ENCODE measurements around the gene WWOX.

WWOX gene

DNA sequence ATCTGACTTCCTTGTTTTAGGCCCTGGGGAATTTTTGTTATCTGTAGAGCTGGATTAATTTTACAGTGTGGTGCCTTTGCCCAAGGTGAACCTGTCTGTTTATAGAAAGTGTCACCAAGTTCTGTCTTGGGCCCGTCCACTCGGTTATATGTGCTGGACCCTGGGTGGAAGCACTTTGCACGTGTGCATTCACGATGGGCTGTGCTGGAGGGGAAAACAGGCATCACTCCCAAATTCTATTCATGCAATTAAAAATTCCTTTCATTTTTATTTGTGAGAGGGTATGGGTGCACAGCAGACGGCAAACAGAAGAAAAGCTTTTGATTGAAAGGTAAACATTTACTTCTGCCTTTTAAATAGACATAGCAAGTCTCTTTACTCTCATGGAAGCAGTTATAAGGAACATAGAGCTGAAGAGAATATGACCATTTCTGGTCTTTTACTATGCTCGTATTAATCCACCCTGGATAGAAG is 101.2 kb downstream of the WWOX start:
- Histone ChIP-seq H3K9me3 (no peaks in the 10 kb centered on the region), H3K27ac (no peak overlapping the region), H3K36me3 (no peaks in the 10 kb centered on the region), H3K27me3 (no peaks in the 10 kb centered on the region), H3K4me3 (no peak overlapping the region), H3K4me1 (no peaks in the 10 kb centered on the region)
- intact Hi-C loops (cut with DNase I; ENCODE audit: low total_unique reads), result no loop called here
- no peak for DNase-seq
- TF ChIP-seq, protein P1, sequence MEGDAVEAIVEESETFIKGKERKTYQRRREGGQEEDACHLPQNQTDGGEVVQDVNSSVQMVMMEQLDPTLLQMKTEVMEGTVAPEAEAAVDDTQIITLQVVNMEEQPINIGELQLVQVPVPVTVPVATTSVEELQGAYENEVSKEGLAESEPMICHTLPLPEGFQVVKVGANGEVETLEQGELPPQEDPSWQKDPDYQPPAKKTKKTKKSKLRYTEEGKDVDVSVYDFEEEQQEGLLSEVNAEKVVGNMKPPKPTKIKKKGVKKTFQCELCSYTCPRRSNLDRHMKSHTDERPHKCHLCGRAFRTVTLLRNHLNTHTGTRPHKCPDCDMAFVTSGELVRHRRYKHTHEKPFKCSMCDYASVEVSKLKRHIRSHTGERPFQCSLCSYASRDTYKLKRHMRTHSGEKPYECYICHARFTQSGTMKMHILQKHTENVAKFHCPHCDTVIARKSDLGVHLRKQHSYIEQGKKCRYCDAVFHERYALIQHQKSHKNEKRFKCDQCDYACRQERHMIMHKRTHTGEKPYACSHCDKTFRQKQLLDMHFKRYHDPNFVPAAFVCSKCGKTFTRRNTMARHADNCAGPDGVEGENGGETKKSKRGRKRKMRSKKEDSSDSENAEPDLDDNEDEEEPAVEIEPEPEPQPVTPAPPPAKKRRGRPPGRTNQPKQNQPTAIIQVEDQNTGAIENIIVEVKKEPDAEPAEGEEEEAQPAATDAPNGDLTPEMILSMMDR (IDR thresholded peaks at IDR 0.05), result no peak

GRCh38 chr16:78205506-78205905 is 106.1 kb downstream of the WWOX start:
- intact Hi-C loops (cut with DNase I; ENCODE audit: low total_unique reads), result no loop called here
- Histone ChIP-seq H3K9me3 (no peaks in the 10 kb centered on the region), H3K27me3 (no peaks in the 10 kb centered on the region), H3K4me3 (no peak overlapping the region), H3K36me3 (no peaks in the 10 kb centered on the region), H3K27ac (no peak overlapping the region), H3K4me1 (peaks cover 0 to 9% (median 0%) of the 10 kb centered on the region in 4 donors)
- no peak for DNase-seq
- TF ChIP-seq, protein P1 (IDR thresholded peaks at IDR 0.05), result no peak

- TF ChIP-seq, protein P1 (IDR thresholded peaks at IDR 0.05), result no peak
- H3K27ac ChIP-seq, result no peak overlapping the region
- H3K36me3 ChIP-seq, result no peaks in the 10 kb centered on the region
- intact Hi-C loops (cut with DNase I; ENCODE audit: low total_unique reads), result no loop called here
- no peaks in the 10 kb centered on the region for H3K27me3 ChIP-seq
- H3K9me3 ChIP-seq, result no peaks in the 10 kb centered on the region
- H3K4me1 ChIP-seq, result peaks cover 0 to 16% (median 2%) of the 10 kb centered on the region in 4 donors
- no peak for DNase-seq
- H3K4me3 ChIP-seq, result no peak overlapping the region
Observed at GRCh38 chr16:78206623-78207223, 107.3 kb downstream of the WWOX start.

- no peak for DNase-seq
- Histone ChIP-seq H3K4me3 (no peak overlapping the region), H3K27ac (no peak overlapping the region), H3K9me3 (no peaks in the 10 kb centered on the region), H3K36me3 (no peaks in the 10 kb centered on the region), H3K27me3 (no peaks in the 10 kb centered on the region), H3K4me1 (peaks cover 0 to 16% (median 2%) of the 10 kb centered on the region in 4 donors)
- TF ChIP-seq, protein P1 (IDR thresholded peaks at IDR 0.05), result no peak
- intact Hi-C loops (cut with DNase I; ENCODE audit: low total_unique reads), result no loop called here
Observed at GRCh38 chr16:78209951-78210661, 110.7 kb downstream of the WWOX start.

DNA sequence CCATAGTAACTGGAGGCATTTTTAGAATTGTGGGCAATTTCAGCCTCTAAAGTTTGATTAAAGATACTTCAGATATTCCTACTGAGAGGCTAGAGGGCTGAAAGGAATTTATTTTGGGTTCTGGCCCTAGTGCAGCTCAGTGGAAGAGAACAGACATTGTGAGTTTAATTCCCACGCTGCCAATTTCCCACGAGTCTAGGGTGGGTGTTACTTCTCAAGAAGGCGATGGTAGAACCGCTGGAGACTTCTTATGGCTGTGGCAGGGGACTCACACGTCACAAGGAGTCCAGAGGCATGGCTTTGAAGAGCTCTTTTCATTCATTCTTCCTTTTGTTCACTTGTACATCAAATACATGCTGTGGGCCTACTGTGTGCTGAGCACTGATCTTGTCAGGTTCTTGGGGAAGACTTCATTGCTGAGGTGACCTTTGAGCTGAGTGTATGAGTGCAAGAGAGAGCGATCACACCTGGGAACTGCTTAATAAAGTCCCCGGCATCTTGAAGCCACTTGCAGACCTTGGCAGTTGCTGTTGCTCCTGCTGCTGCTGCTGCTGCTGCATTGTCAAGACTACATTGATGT is 111.7 kb downstream of the WWOX start:
- DNase-seq, result no peak

More for the DNA sequence above, 111.7 kb downstream of the WWOX start:
- H3K27me3 ChIP-seq, result no peaks in the 10 kb centered on the region
- TF ChIP-seq, protein P1 (IDR thresholded peaks at IDR 0.05), result no peak
- H3K27ac ChIP-seq, result no peak overlapping the region
- no peaks in the 10 kb centered on the region for H3K36me3 ChIP-seq
- intact Hi-C loops (cut with DNase I; ENCODE audit: low total_unique reads), result no loop called here
- H3K4me1 ChIP-seq, result peaks cover 0 to 16% (median 2%) of the 10 kb centered on the region in 4 donors
- no peak overlapping the region for H3K4me3 ChIP-seq
- no peaks in the 10 kb centered on the region for H3K9me3 ChIP-seq

Data from tibial artery (tissue), 4 donors.